Activated naive CD4-positive, alpha-beta T cell treated with anti-CD3 and anti-CD28 coated beads for 36 hours (primary cell): ENCODE results near the gene EHMT1. TPM values are rescaled to one million over a fixed set of nuclear protein-coding genes. Genes with fewer than 3 reads are reported as not detected.

ENCODE experiments used
- CTCF ChIA-PET: fragments of 350-600 bp; sonication (Branson Sonifier 250); formaldehyde crosslinking; loops from one replicate; lab custom pipeline; 2021; ENCODE audit warnings: antibody characterized with exemption; lab: Charles Lee
- DNase-seq: peaks from one replicate; pipeline ENCODE4 v3.0.0-alpha.2; 2020
- H3K27ac Mint-ChIP-seq: one replicate; pipeline ENCODE4 v1.8.0; 2021; ENCODE audit warnings: mild to moderate bottlenecking, mixed read lengths
- H3K27me3 Mint-ChIP-seq: one replicate; pipeline ENCODE4 v1.8.0; 2021; ENCODE audit warnings: low read depth, mixed read lengths
- H3K36me3 Mint-ChIP-seq: one replicate; pipeline ENCODE4 v1.8.0; 2021; ENCODE audit warnings: low read depth, mixed read lengths
- H3K4me1 Mint-ChIP-seq: one replicate; pipeline ENCODE4 v1.8.0; 2021; ENCODE audit warnings: low read depth, mixed read lengths
- H3K4me3 Mint-ChIP-seq: one replicate; pipeline ENCODE4 v1.8.0; 2021; ENCODE audit warnings: mild to moderate bottlenecking, moderate library complexity, mixed read lengths
- H3K9me3 Mint-ChIP-seq: one replicate; pipeline ENCODE4 v1.8.0; 2021; ENCODE audit warnings: mixed read lengths
- intact Hi-C: fragments of 100-400 bp; cut with micrococcal nuclease; formaldehyde crosslinking; loops from one replicate; pipeline ENCODE4 v1.15.1; 2023
- total RNA-seq, 2 experiments: library from RNA; stranded (reverse); gene quantifications; one replicate each; pipeline ENCODE4 v1.2.3, GENCODE V29; 2021

Gene EHMT1
- total RNA-seq, 2 experiments from 2014 or later = 57.9 to 59.0 TPM

DNA sequence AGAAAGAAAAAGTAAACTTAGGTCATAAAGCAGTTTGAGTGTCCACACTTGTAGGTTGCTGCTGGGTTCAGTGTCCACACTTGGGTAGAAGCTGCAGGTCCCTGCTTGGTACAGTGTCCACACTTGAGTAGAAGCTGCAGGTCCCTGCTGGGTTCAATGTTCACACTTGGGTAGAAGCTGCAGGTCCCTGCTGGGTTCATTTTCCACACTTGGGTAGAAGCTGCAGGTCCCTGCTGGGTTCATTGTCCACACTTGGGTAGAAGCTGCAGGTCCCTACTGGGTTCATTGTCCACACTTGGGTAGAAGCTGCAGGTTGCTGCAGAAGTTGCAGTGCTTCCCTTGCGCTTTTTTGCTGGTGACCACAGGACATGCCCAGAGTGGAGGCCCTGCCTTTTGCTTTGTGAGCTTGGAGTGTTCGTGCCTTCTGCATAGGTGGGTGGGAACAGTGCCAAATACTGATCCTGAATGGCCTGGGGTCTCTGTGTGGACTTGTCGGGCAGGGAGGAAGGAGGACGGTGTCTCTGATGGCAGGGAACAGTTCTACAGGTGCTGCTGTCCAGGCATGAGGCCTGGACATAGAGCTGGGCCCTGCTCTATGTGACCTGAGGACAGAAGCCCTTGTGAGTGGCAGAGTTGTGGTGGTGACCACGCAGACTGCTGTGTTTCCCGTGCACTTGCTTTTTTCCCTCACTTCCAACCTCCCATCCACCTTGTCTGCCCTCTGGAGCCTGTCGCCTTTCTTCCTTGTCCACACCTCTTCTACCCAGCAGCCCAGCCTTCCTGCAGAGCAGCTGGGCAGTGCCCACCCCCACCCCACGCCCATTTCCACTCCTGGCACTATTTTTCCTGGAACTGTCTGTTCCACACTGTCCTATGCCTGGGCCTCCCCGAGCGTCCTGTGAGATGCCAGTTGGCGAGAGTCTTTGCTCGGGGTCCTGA is 120.8 kb downstream of the EHMT1 start:
- Mint-ChIP-seq H3K27ac (no peak overlapping the region), H3K4me3 (no peak overlapping the region), H3K27me3 (no peaks in the 10 kb centered on the region), H3K4me1 (peaks cover 5% of the 10 kb centered on the region), H3K36me3 (peaks cover 24% of the 10 kb centered on the region), H3K9me3 (no peaks in the 10 kb centered on the region)
- CTCF ChIA-PET = interaction anchor here (0.6 kb wide), 1 partner anchor 18 kb away, joined by 3 read pairs; no protein-coding TSS in a partner anchor
- intact Hi-C loops = no loop called here
- no peak for DNase-seq

- no peaks in the 10 kb centered on the region for H3K9me3 Mint-ChIP-seq
- H3K36me3 Mint-ChIP-seq = peaks cover 23% of the 10 kb centered on the region
- H3K27ac Mint-ChIP-seq = no peak overlapping the region
- peaks cover 10% of the 10 kb centered on the region for H3K4me1 Mint-ChIP-seq
- CTCF ChIA-PET = interaction anchor here (0.6 kb wide), 1 partner anchor 33 kb away, joined by 3 read pairs; no protein-coding TSS in a partner anchor
- H3K4me3 Mint-ChIP-seq = no peak overlapping the region
- DNase-seq = no peak
- no peaks in the 10 kb centered on the region for H3K27me3 Mint-ChIP-seq
- intact Hi-C loops = no loop called here
These were observed 121.5 kb downstream of the EHMT1 start for GRCh38 chr9:137740312-137740711.

- DNase-seq = no peak
- peaks cover 24% of the 10 kb centered on the region for H3K36me3 Mint-ChIP-seq
- CTCF ChIA-PET = no interaction called here
- H3K27me3 Mint-ChIP-seq = no peaks in the 10 kb centered on the region
- no peaks in the 10 kb centered on the region for H3K9me3 Mint-ChIP-seq
- H3K27ac Mint-ChIP-seq = no peak overlapping the region
- peaks cover 17% of the 10 kb centered on the region for H3K4me1 Mint-ChIP-seq
- H3K4me3 Mint-ChIP-seq = no peak overlapping the region
- intact Hi-C loops = no loop called here
These were observed 122.5 kb downstream of the EHMT1 start for GRCh38 chr9:137741330-137741729.

DNA sequence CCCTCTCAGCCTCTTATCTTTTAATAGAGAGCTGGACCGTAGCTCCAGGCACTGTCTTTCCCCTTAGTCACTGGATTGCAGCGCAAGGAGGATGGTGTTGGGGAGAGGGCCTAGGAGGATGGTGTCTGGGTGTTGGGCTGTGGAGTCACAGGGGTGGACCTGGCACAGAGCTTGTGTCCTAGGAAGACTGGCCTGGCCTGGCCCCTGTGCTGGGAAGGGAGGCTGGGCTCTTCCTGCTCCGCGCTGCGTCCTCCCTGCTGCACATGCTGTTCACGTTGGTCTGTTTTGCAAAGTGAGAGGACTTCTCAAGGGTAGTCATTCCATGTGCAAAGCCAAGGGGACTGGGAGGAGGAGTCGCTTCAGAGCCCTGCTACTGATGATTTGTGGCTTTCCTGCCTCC is 123.9 kb downstream of the EHMT1 start:
- intact Hi-C loops = no loop called here
- CTCF ChIA-PET = interaction anchor here (0.6 kb wide), 1 partner anchor 31 kb away, joined by 3 read pairs; no protein-coding TSS in a partner anchor
- Mint-ChIP-seq H3K27me3 (no peaks in the 10 kb centered on the region), H3K4me1 (peaks cover 17% of the 10 kb centered on the region), H3K36me3 (peaks cover 24% of the 10 kb centered on the region), H3K4me3 (no peak overlapping the region), H3K9me3 (no peaks in the 10 kb centered on the region), H3K27ac (no peak overlapping the region)
- DNase-seq = no peak

DNA sequence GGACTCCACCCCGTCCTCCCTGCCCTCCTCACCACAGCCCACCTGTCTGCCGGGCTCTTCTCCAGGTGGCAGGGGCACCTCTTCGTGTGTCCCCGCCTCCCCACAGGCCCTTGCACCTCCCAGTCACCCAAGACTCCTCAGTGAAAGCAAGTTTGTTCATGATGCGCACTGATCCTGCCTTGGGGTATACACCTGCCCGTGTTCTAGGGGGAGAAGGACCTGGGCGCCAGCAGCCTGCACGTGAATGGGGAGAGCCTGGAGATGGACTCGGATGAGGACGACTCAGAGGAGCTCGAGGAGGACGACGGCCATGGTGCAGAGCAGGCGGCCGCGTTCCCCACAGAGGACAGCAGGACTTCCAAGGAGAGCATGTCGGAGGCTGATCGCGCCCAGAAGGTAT is 124.9 kb downstream of the EHMT1 start:
- peaks cover 14% of the 10 kb centered on the region for H3K4me1 Mint-ChIP-seq
- no peak overlapping the region for H3K4me3 Mint-ChIP-seq
- H3K27me3 Mint-ChIP-seq = no peaks in the 10 kb centered on the region
- no peaks in the 10 kb centered on the region for H3K9me3 Mint-ChIP-seq
- CTCF ChIA-PET = interaction anchor here (1.1 to 1.6 kb wide), 2 partner anchors 22 to 71 kb away, joined by 3 to 5 read pairs; no protein-coding TSS in a partner anchor
- peaks cover 24% of the 10 kb centered on the region for H3K36me3 Mint-ChIP-seq
- intact Hi-C loops = no loop called here
- no peak for DNase-seq
- H3K27ac Mint-ChIP-seq = no peak overlapping the region

DNA sequence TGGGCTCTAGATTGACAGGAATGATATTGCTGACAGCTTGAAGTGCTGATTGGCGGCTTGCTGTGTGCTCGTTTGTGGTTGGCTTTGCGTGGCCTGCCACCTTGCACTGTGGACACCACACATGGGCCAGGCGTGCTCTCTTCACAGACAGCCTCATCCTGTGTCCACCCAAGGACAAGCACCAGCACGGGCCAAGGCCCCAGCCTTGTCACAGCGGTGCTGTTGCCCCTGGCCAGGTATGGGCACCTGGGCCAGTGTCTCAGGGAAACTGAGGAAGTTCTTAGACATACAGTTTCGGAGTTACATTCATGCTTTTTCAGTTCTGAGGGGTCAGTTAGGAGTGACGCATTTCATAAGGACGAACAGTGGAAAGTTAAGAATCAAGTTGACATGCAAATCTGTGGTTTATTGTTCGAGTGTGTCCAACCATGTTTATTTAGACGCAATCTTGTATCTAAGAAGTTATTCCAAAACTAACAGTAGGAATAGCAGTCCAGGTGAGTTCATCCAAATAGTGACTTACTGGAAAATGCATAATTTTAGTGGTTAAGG is 125.9 kb downstream of the EHMT1 start:
- no peak for DNase-seq
- CTCF ChIA-PET = interaction anchor here (1.1 to 1.6 kb wide), 2 partner anchors 23 to 72 kb away, joined by 3 to 5 read pairs; no protein-coding TSS in a partner anchor
- intact Hi-C loops = no loop called here
- Mint-ChIP-seq H3K27ac (no peak overlapping the region), H3K9me3 (no peaks in the 10 kb centered on the region), H3K27me3 (no peaks in the 10 kb centered on the region), H3K4me1 (peaks cover 14% of the 10 kb centered on the region), H3K4me3 (no peak overlapping the region), H3K36me3 (peaks cover 21% of the 10 kb centered on the region)

DNA sequence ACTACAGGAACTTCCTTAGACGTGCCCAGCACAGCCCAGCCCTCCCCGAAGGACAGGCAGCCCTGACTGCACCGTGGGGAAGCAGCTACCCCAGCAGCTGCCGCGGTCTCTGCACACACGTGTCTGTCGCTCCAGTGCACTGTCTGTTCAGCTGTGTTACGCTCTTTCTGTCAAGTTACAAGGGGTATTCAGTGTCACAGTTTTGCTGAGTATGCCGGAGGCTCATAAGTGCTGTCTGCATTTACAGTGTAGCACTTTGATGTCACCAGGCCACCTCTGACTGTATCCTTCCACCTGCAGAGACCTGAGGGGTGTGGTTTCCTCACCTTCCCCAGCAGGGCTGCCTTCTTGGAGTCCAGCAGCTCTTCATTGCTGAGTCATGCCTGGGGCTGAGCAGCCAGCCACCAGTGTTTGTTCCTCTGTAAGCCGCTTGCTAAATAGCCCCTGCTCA is 126.8 kb downstream of the EHMT1 start:
- Mint-ChIP-seq H3K9me3 (no peaks in the 10 kb centered on the region), H3K4me3 (no peak overlapping the region), H3K27ac (no peak overlapping the region), H3K4me1 (peaks cover 14% of the 10 kb centered on the region), H3K36me3 (peaks cover 19% of the 10 kb centered on the region), H3K27me3 (no peaks in the 10 kb centered on the region)
- DNase-seq = peak; percentile 25
- CTCF ChIA-PET = interaction anchor here (1.6 kb wide), 1 partner anchor 73 kb away, joined by 3 read pairs; no protein-coding TSS in a partner anchor
- intact Hi-C loops = no loop called here

DNA sequence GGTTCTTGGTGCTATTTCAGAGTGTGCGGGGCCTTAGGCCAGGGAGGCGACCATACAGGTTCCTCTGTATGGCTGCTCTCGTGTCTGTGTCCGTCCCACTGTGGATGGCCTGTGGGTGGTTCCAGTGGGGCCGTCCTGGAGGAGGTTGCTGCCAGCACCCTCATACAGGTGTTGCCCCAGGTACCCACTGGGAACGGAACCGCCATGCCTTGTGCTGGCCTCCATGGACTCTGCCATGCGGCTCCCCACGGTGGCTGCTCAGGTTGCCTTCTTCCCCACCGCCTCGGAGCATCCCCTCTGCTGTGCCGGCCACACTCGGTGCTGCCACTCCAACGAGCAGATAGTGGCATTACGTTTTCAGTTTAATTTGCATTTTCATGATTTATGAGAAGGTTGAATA is 129.5 kb downstream of the EHMT1 start:
- Mint-ChIP-seq H3K4me1 (peaks cover 14% of the 10 kb centered on the region), H3K36me3 (peaks cover 27% of the 10 kb centered on the region), H3K27me3 (no peaks in the 10 kb centered on the region), H3K9me3 (no peaks in the 10 kb centered on the region), H3K27ac (no peak overlapping the region), H3K4me3 (no peak overlapping the region)
- CTCF ChIA-PET = no interaction called here
- intact Hi-C loops = no loop called here
- DNase-seq = no peak

GRCh38 chr9:137748741-137749140 is 129.9 kb downstream of the EHMT1 start:
- intact Hi-C loops = no loop called here
- H3K4me3 Mint-ChIP-seq = no peak overlapping the region
- H3K9me3 Mint-ChIP-seq = no peaks in the 10 kb centered on the region
- peaks cover 14% of the 10 kb centered on the region for H3K4me1 Mint-ChIP-seq
- no peak for DNase-seq
- H3K36me3 Mint-ChIP-seq = peaks cover 29% of the 10 kb centered on the region
- CTCF ChIA-PET = no interaction called here
- H3K27me3 Mint-ChIP-seq = no peaks in the 10 kb centered on the region
- H3K27ac Mint-ChIP-seq = no peak overlapping the region

- CTCF ChIA-PET = no interaction called here
- H3K27ac Mint-ChIP-seq = no peak overlapping the region
- peaks cover 13% of the 10 kb centered on the region for H3K4me1 Mint-ChIP-seq
- intact Hi-C loops = no loop called here
- no peak overlapping the region for H3K4me3 Mint-ChIP-seq
- H3K9me3 Mint-ChIP-seq = no peaks in the 10 kb centered on the region
- no peak for DNase-seq
- H3K27me3 Mint-ChIP-seq = no peaks in the 10 kb centered on the region
- H3K36me3 Mint-ChIP-seq = peaks cover 34% of the 10 kb centered on the region
These were observed 130.7 kb downstream of the EHMT1 start for GRCh38 chr9:137749511-137749910.

- no peak for DNase-seq
- no peak overlapping the region for H3K4me3 Mint-ChIP-seq
- H3K27ac Mint-ChIP-seq = no peak overlapping the region
- H3K9me3 Mint-ChIP-seq = peaks cover 1% of the 10 kb centered on the region
- peaks cover 34% of the 10 kb centered on the region for H3K36me3 Mint-ChIP-seq
- peaks cover 8% of the 10 kb centered on the region for H3K4me1 Mint-ChIP-seq
- H3K27me3 Mint-ChIP-seq = no peaks in the 10 kb centered on the region
- CTCF ChIA-PET = no interaction called here
- intact Hi-C loops = no loop called here
These were observed 131.2 kb downstream of the EHMT1 start for GRCh38 chr9:137750007-137750406.

GRCh38 chr9:137750566-137750965 is 131.8 kb downstream of the EHMT1 start:
- Mint-ChIP-seq H3K27me3 (no peaks in the 10 kb centered on the region), H3K9me3 (peaks cover 7% of the 10 kb centered on the region), H3K4me1 (peaks cover 4% of the 10 kb centered on the region), H3K4me3 (no peak overlapping the region), H3K36me3 (peaks cover 37% of the 10 kb centered on the region), H3K27ac (no peak overlapping the region)
- CTCF ChIA-PET = no interaction called here
- intact Hi-C loops = no loop called here
- no peak for DNase-seq
